Measurements from ENCODE around the gene MRTFB.

Gene MRTFB

DNA sequence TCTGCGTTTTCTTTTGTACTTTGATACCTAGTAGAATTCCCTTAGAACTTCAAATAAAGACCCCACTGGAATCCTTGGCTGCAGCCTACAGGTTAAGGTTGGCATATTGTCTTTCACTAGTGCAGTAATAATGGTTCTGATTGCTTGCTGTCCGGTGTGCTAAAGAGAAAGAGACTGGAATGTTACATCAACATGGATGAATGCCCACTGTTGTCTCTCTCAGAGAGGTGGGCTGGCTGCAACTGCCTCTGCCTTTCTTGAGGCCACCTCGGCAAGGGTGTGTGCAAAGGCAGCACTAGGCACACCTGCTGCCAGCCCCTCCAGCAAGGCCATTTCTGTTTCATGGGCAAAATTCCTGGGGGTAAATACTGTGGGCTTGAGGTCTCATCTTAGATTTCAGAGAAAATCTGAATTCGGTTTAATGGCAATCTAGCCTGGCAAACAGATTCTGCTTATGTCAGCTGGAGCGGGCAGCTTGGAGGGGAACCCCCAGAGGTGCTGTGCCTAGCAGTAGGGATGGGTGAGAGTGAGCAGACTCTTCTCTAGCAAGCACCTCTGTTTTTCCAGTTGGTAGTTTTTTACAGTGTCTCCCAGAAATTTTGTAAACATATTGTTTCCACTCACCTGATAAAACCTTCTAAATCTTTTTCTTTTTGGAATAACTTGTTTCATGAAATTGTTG lies 54.0 kb downstream of the MRTFB start:
- Histone ChIP-seq H3K4me1 (ENCODE audit: insufficient read depth, low read length) (no peaks in the 10 kb centered on the region), H3K9me3 (ENCODE audit: insufficient read depth, low read length, severe bottlenecking) (no peaks in the 10 kb centered on the region), H3K27me3 (ENCODE audit: insufficient read depth, low read length, poor library complexity) (no peaks in the 10 kb centered on the region), H3K4me2 (ENCODE audit: insufficient read depth, low read length) (no peak overlapping the region), H3K9ac (ENCODE audit: low read depth, low read length) (no peak overlapping the region), H4K20me1 (ENCODE audit: insufficient read depth, low read length) (peaks cover 12% of the 10 kb centered on the region; the same call in 1 of the 2 replicates), H3K79me2 (ENCODE audit: insufficient read depth, low read length) (peaks cover 36% of the 10 kb centered on the region), H3K27ac (ENCODE audit: low read length) (no peak overlapping the region), H3K36me3 (ENCODE audit: insufficient read depth, low read length) (no peaks in the 10 kb centered on the region), H2AFZ (ENCODE audit: low read depth, low read length) (no peak overlapping the region), H3K4me3 (ENCODE audit: low read depth in 1 of 2, low read length in 2 of 2) (no peak overlapping the region)
- no peak for DNase-seq
- TF ChIP-seq CTCF (IDR thresholded peaks at IDR 0.05; ENCODE audit: borderline replicate concordance, extremely low read depth, low read length, poor library complexity, severe bottlenecking) (no peak), EZH2 (IDR thresholded peaks at IDR 0.05; ENCODE audit: borderline replicate concordance, low read depth, low read length, severe bottlenecking) (no peak)
- no peak for ATAC-seq (ENCODE audit: insufficient read depth, low read depth)

DNA sequence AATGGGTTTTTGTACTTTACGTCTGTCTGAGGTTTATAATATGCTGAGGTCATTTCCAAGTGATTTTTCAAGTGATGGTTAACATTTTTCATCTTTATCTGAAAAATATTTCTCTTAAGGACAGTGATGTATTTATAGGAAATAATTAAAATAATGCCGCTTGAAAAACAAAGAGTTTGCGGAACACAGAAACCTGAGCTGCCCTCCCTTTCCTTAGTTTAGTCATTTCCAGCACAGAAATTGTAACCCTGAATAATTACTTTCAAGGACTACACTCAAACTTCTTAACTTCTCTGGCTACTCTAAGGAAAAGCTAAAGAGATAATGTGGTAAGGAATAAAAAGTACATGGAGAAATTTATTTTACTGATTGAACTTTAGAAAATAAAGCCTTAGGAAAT lies 54.6 kb downstream of the MRTFB start:
- peaks cover 31% of the 10 kb centered on the region for H3K79me2 ChIP-seq (ENCODE audit: insufficient read depth, low read length)
- H3K36me3 ChIP-seq (ENCODE audit: insufficient read depth, low read length), result no peaks in the 10 kb centered on the region
- H3K4me2 ChIP-seq (ENCODE audit: insufficient read depth, low read length), result no peak overlapping the region
- H3K9me3 ChIP-seq (ENCODE audit: insufficient read depth, low read length, severe bottlenecking), result no peaks in the 10 kb centered on the region
- H3K27ac ChIP-seq (ENCODE audit: low read length), result no peak overlapping the region
- no peaks in the 10 kb centered on the region for H3K27me3 ChIP-seq (ENCODE audit: insufficient read depth, low read length, poor library complexity)
- H2AFZ ChIP-seq (ENCODE audit: low read depth, low read length), result no peak overlapping the region
- H3K9ac ChIP-seq (ENCODE audit: low read depth, low read length), result no peak overlapping the region
- ATAC-seq (ENCODE audit: insufficient read depth, low read depth), result no peak
- no peak overlapping the region for H3K4me3 ChIP-seq (ENCODE audit: low read depth in 1 of 2, low read length in 2 of 2)
- DNase-seq, result no peak
- TF ChIP-seq EZH2 (IDR thresholded peaks at IDR 0.05; ENCODE audit: borderline replicate concordance, low read depth, low read length, severe bottlenecking) (no peak), CTCF (IDR thresholded peaks at IDR 0.05; ENCODE audit: borderline replicate concordance, extremely low read depth, low read length, poor library complexity, severe bottlenecking) (no peak)
- H4K20me1 ChIP-seq (ENCODE audit: insufficient read depth, low read length), result peaks cover 12% of the 10 kb centered on the region; the same call in 1 of the 2 replicates
- no peaks in the 10 kb centered on the region for H3K4me1 ChIP-seq (ENCODE audit: insufficient read depth, low read length)

- Histone ChIP-seq H3K9me3 (ENCODE audit: insufficient read depth, low read length, severe bottlenecking) (no peaks in the 10 kb centered on the region), H3K79me2 (ENCODE audit: insufficient read depth, low read length) (peaks cover 23% of the 10 kb centered on the region), H4K20me1 (ENCODE audit: insufficient read depth, low read length) (peaks cover 8% of the 10 kb centered on the region; the same call in 1 of the 2 replicates), H3K27ac (ENCODE audit: low read length) (no peak overlapping the region), H3K4me3 (ENCODE audit: low read depth in 1 of 2, low read length in 2 of 2) (no peak overlapping the region), H3K4me2 (ENCODE audit: insufficient read depth, low read length) (no peak overlapping the region), H2AFZ (ENCODE audit: low read depth, low read length) (no peak overlapping the region), H3K36me3 (ENCODE audit: insufficient read depth, low read length) (no peaks in the 10 kb centered on the region), H3K4me1 (ENCODE audit: insufficient read depth, low read length) (no peaks in the 10 kb centered on the region), H3K9ac (ENCODE audit: low read depth, low read length) (no peak overlapping the region), H3K27me3 (ENCODE audit: insufficient read depth, low read length, poor library complexity) (no peaks in the 10 kb centered on the region)
- TF ChIP-seq EZH2 (IDR thresholded peaks at IDR 0.05; ENCODE audit: borderline replicate concordance, low read depth, low read length, severe bottlenecking), result no peak
- no peak for TF ChIP-seq CTCF (IDR thresholded peaks at IDR 0.05; ENCODE audit: borderline replicate concordance, extremely low read depth, low read length, poor library complexity, severe bottlenecking)
- DNase-seq (no peak), ATAC-seq (ENCODE audit: insufficient read depth, low read depth) (no peak)
These were observed 57.0 kb downstream of the MRTFB start for GRCh38 chr16:14128097-14128496.
